DND-41 (cell line): ENCODE results near the gene C13orf46.

Experiments
- ATAC-seq: fragments of 200-7000 bp; cut with Tn5 transposase; 3 replicates; pipeline ENCODE4 v1.9.1; 2021; ENCODE audit warnings: low read depth; ENCODE audit not compliant: insufficient read depth
- DNase-seq: peaks from one replicate; pipeline ENCODE4 v3.0.0-alpha.2; 2020
- H2AFZ ChIP-seq: 2 replicates; pipeline ENCODE4 v1.6.0; 2012; ENCODE audit warnings: low read depth, low read length
- H3K27ac ChIP-seq: 2 replicates; pipeline ENCODE4 v1.5.1; 2012; ENCODE audit warnings: low read length, inconsistent platforms
- H3K27me3 ChIP-seq: fragments of 200-600 bp; sonication (generic); 2 replicates; pipeline ENCODE4 v1.6.0; 2012; ENCODE audit warnings: low read length, mild to moderate bottlenecking, inconsistent platforms; ENCODE audit not compliant: insufficient read depth, poor library complexity
- H3K36me3 ChIP-seq: 2 replicates; pipeline ENCODE4 v1.5.1; 2012; ENCODE audit warnings: low read length, inconsistent platforms; ENCODE audit not compliant: insufficient read depth
- H3K4me1 ChIP-seq: 2 replicates; pipeline ENCODE4 v1.5.1; 2012; ENCODE audit warnings: mild to moderate bottlenecking, low read length; ENCODE audit not compliant: insufficient read depth
- H3K4me2 ChIP-seq: 2 replicates; pipeline ENCODE4 v1.6.0; 2012; ENCODE audit warnings: mild to moderate bottlenecking, moderate library complexity, low read length, inconsistent platforms; ENCODE audit not compliant: insufficient read depth
- H3K4me3 ChIP-seq, 2 experiments: fragments of 200-600 bp in 1 of 2; shearing (Covaris generic) in 1 of 2; 2 replicates each; pipeline ENCODE4 v1.5.1; 2012 to 2016; ENCODE audit warnings: inconsistent platforms in 2 of 2, low read length in 2 of 2, mild to moderate bottlenecking in 2 of 2, low read depth in 1 of 2, moderate library complexity in 1 of 2
- H3K79me2 ChIP-seq: 2 replicates; pipeline ENCODE4 v1.6.0; 2012; ENCODE audit warnings: low read length, inconsistent platforms; ENCODE audit not compliant: insufficient read depth
- H3K9ac ChIP-seq: 2 replicates; pipeline ENCODE4 v1.6.0; 2012; ENCODE audit warnings: low read depth, mild to moderate bottlenecking, inconsistent platforms, low read length, moderate library complexity
- H3K9me3 ChIP-seq: 2 replicates; pipeline ENCODE4 v1.5.1; 2012; ENCODE audit warnings: low read length, moderate library complexity, mild to moderate bottlenecking, inconsistent platforms; ENCODE audit not compliant: insufficient read depth, severe bottlenecking
- H4K20me1 ChIP-seq: 2 replicates; pipeline ENCODE4 v1.6.0; 2012; ENCODE audit warnings: low read length; ENCODE audit not compliant: insufficient read depth
- CTCF ChIP-seq: IDR thresholded peaks from 2 replicates; pipeline ENCODE4 v1.5.1; 2012; ENCODE audit warnings: borderline replicate concordance, low read length, moderate library complexity, mild to moderate bottlenecking; ENCODE audit not compliant: poor library complexity, severe bottlenecking; ENCODE audit errors: extremely low read depth
- EZH2 ChIP-seq: IDR thresholded peaks from 3 replicates; pipeline ENCODE4 v1.6.1; 2012; ENCODE audit warnings: borderline replicate concordance, low read depth, mild to moderate bottlenecking, moderate library complexity, low read length, inconsistent platforms; ENCODE audit not compliant: severe bottlenecking

C13orf46 gene

DNA sequence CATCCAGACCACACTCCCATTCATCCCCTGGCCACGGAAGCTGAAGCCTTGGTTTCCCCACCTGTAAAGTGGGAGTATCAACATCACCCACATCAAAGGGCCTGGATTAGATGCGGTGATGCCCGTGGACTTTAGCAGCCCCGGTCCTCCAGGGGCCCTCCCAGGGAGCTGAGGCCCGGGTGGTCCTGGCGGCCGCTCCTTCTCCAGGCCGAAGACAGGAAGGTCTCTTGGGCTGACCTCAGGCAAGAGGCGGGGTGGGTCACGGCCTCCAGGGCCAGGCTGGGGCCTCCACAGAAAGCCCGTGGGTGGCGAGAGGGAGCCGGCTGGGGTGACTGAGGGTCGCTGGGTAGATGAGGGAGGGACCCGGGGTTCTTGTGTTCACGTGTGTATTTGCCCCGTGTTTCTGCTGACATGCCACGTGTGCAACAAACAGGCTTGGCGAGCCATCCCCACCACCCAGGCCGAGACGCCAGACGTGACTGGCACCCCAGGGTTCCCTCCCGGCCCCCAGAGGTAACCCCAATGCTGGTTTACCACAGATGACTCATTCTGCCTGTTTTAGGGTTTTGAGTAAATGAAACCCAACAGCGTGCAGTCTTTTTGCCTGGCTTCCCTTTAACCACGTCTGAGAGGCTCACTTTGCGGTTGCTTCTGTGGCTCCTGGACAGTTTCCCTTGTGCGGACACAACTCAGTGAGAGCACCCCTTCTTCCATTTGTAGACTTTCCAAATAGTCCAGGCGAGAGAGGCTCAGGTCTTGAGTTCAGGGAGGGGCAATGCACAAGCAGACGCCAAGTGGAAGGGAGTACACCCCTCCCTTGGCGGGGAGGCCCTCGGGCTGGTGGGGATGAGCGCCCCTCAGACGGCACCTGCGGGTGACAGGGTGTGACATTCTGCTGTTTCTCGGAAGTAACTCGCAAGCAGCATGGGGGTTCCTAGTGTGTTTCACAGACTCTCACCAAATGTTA, 42.9 kb downstream of the C13orf46 start:
- Histone ChIP-seq H3K9ac (no peak overlapping the region), H3K36me3 (no peaks in the 10 kb centered on the region), H3K4me1 (no peaks in the 10 kb centered on the region), H4K20me1 (no peaks in the 10 kb centered on the region; the same call in 1 of the 2 replicates), H3K27ac (no peak overlapping the region), H3K79me2 (no peaks in the 10 kb centered on the region), H3K4me3 (no peak overlapping the region), H2AFZ (no peak overlapping the region), H3K4me2 (no peak overlapping the region), H3K9me3 (no peaks in the 10 kb centered on the region), H3K27me3 (no peaks in the 10 kb centered on the region)
- ATAC-seq (no peak), DNase-seq (no peak)
- TF ChIP-seq EZH2 (no peak), CTCF (no peak)

DNA sequence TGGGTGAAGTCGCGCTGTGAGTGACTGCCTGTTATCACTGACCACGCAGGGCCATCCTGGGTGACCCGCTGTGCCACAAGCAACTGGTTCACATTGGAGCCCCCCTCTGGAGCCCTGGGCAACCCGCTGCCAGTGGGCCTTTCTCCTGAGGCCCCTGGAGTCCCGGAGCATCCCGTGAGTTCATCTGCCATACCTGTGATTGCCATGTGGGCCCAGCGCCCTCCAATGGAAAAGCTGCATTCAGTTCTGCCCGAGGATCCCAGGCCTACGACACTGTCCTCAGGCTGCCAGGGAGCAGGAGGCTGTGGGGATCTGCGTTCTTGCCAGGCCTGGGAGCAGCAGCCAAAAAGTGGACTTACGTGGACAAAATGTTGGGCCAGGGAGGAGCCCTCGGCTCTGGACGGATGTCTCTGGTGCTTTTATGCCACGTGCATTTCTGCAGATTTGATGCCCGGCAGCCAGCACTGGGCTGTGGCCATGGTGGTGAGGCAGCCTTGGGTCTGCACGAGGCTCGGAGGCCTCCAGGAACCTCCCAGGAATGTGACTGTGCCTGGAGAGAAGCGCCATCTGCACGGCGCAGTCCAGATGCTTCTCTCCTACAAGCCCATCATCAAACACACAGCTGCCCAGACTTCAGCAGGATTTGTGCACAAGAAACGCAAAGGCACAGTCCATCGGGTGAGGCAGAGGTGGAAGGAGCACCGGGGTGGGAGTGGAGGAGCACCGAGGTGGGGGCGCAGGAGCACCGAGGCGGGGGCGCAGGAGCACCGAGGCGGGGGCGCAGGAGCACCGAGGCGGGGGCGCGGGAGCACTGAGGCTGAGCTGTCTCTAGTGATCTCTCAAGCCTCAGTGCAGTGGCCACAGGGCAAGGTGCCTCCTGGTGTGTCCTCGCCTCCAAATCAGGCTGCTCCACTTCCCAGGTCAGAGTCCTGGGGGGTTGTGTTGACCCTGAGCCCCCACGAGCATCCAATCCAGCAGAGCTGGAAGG, 44.0 kb downstream of the C13orf46 start:
- Histone ChIP-seq H3K27me3 (no peaks in the 10 kb centered on the region), H3K4me2 (no peak overlapping the region), H3K4me3 (no peak overlapping the region), H2AFZ (no peak overlapping the region), H3K4me1 (no peaks in the 10 kb centered on the region), H3K36me3 (no peaks in the 10 kb centered on the region), H3K9me3 (no peaks in the 10 kb centered on the region), H3K79me2 (no peaks in the 10 kb centered on the region), H4K20me1 (no peaks in the 10 kb centered on the region; the same call in 1 of the 2 replicates), H3K27ac (no peak overlapping the region), H3K9ac (no peak overlapping the region)
- DNase-seq: no peak
- no peak for ATAC-seq
- TF ChIP-seq CTCF (no peak), EZH2 (no peak)

DNA sequence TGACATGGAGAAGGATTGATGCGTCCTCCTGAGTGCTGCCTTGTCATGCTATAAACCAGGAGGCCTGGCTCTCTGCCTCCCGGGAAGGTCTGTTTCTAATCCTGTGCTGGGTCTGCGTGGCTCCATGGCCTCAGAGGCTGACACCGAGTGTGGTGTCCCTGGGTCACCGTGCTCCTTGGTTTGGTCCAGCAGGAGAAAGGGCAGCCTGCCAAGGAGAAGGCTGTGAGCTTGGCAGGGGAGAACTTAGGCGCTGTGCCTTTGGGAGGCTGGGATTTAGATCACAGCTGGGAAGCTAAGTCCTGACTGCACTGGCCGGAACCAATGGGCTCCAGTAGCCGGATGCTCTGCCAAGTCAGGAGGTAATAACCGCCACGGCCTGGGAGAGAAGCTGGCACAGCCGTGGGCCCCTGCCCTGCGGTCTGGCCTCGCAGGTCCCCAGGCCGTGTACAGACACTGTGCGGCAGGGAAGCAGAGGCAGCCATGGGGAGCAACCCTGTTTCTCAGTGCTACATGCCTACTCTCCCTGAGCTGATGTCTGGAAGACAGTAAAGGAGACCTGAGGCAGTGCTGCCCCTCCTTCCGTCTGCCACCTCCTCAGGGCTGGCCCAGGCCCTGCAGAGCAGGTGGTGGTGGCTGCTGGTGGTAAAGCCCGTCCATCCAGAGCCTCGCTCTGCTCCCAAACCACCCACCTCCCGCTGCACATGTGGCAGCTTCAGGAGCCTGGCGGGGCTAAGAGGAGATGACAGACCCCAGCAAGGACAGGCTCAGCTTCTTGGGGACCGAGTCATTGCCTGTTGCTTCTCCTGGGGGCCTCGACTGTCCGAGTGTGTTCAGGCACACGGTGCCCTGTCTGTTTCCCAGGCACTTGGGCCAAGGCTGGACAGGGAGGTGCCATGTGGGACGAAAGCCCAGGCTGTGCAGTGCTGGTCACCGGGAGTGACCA, 44.9 kb downstream of the C13orf46 start:
- Histone ChIP-seq H4K20me1 (no peaks in the 10 kb centered on the region; the same call in 1 of the 2 replicates), H3K4me2 (no peak overlapping the region), H3K9me3 (no peaks in the 10 kb centered on the region), H3K4me1 (no peaks in the 10 kb centered on the region), H3K9ac (no peak overlapping the region), H3K4me3 (no peak overlapping the region), H3K36me3 (no peaks in the 10 kb centered on the region), H3K27ac (no peak overlapping the region), H3K27me3 (no peaks in the 10 kb centered on the region), H3K79me2 (no peaks in the 10 kb centered on the region), H2AFZ (no peak overlapping the region)
- TF ChIP-seq CTCF (no peak), EZH2 (no peak)
- DNase-seq (no peak), ATAC-seq (no peak)
